ENCODE measurements around the gene EFNB2. TPM values are rescaled to one million over a fixed set of nuclear protein-coding genes. Genes with fewer than 3 reads are reported as not detected.

The EFNB2 gene
- total and polyA plus RNA-seq, 2 donors (not counting 3 experiments of a cell fraction or from before 2014, with no cell fraction given) = 50.4 to 69.5 TPM

DNA sequence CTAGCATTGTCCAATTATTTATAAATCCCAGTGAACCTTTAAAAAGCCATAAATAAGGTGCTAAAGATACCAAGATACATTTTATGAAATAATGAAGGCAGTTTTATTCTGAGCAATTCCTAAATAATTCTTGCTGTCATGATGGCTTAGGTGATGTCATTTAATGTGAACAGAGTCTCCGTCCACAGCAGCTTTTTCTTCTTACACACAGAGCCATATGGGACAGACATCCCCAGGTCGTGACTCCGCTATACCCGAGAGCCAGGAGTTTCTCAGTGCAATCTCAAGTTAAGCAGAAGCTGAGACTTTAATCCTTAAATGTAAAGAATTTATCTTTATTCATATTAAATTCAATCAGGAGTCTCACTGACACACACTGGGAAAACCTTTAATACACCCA is 29.7 kb downstream of the EFNB2 start:
- no peak for DNase-seq (ENCODE audit: low read depth, low spot score)
- H3K4me2 ChIP-seq (ENCODE audit: insufficient read depth, low read length) = no peak overlapping the region
- FAIRE-seq = no peak
- no peak overlapping the region for H3K4me3 ChIP-seq (replicated peaks in 1 of 3; ENCODE audit: insufficient read depth in 1 of 3, low read depth in 1 of 3, low read length in 3 of 3)
- H3K9me3 ChIP-seq (replicated peaks; ENCODE audit: control insufficient read depth, insufficient read depth, low read length) = no peaks in the 10 kb centered on the region
- no peak overlapping the region for H2AFZ ChIP-seq (ENCODE audit: low read depth, low read length)
- no peaks in the 10 kb centered on the region for H3K27me3 ChIP-seq (ENCODE audit: control insufficient read depth in 2 of 2, insufficient read depth in 2 of 2, low read length in 2 of 2)
- H3K36me3 ChIP-seq (ENCODE audit: control insufficient read depth in 2 of 2, extremely low read depth in 1 of 2, insufficient read depth in 2 of 2, low read length in 2 of 2) = peaks cover 7 to 11% of the 10 kb centered on the region in 2 experiments
- intact Hi-C loops (cut with micrococcal nuclease) (no loop called here), dilution Hi-C loops (cut with MboI; ENCODE audit: extremely low pct_ligation_motif_present, low sequenced_read_pairs) (no loop called here)
- H3K9ac ChIP-seq (replicated peaks; ENCODE audit: extremely low read depth, insufficient read depth, low read length) = no peak overlapping the region
- peaks cover 14% of the 10 kb centered on the region for H3K4me1 ChIP-seq (ENCODE audit: control insufficient read depth, extremely low read depth, insufficient read depth, low read length)
- no peak overlapping the region for H3K27ac ChIP-seq (ENCODE audit: insufficient read depth, low read depth, low read length)
- ChIA-PET CTCF (interaction anchor here (0.8 to 1.0 kb wide), 2 partner anchors 10 to 16 kb away, joined by 3 read pairs; no protein-coding TSS in a partner anchor), POLR2A (no interaction called here)
- no peak for TF ChIP-seq FOS (IDR thresholded peaks at IDR 0.05; ENCODE audit: borderline replicate concordance, insufficient read depth, low read length)
- no peak for TF ChIP-seq GATA2 (IDR thresholded peaks at IDR 0.05; ENCODE audit: insufficient read depth, insufficient read length, low read depth, low read length)
- TF ChIP-seq, protein P1, sequence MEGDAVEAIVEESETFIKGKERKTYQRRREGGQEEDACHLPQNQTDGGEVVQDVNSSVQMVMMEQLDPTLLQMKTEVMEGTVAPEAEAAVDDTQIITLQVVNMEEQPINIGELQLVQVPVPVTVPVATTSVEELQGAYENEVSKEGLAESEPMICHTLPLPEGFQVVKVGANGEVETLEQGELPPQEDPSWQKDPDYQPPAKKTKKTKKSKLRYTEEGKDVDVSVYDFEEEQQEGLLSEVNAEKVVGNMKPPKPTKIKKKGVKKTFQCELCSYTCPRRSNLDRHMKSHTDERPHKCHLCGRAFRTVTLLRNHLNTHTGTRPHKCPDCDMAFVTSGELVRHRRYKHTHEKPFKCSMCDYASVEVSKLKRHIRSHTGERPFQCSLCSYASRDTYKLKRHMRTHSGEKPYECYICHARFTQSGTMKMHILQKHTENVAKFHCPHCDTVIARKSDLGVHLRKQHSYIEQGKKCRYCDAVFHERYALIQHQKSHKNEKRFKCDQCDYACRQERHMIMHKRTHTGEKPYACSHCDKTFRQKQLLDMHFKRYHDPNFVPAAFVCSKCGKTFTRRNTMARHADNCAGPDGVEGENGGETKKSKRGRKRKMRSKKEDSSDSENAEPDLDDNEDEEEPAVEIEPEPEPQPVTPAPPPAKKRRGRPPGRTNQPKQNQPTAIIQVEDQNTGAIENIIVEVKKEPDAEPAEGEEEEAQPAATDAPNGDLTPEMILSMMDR (IDR thresholded peaks at IDR 0.05; ENCODE audit: extremely low read depth in 1 of 2, insufficient read depth in 1 of 2, low read depth in 1 of 2, low read length in 2 of 2) = no peak
- TF ChIP-seq, protein P2, sequence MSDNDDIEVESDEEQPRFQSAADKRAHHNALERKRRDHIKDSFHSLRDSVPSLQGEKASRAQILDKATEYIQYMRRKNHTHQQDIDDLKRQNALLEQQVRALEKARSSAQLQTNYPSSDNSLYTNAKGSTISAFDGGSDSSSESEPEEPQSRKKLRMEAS (IDR thresholded peaks at IDR 0.05; ENCODE audit: insufficient read depth, insufficient read length) = no peak
- TF ChIP-seq POLR2AphosphoS5 (IDR thresholded peaks at IDR 0.05; ENCODE audit: insufficient read depth, low read depth, low read length) = no peak
- TF ChIP-seq POLR2A (IDR thresholded peaks at IDR 0.05; ENCODE audit: low read depth, low read length) = no peak
- TF ChIP-seq JUN (IDR thresholded peaks at IDR 0.05; ENCODE audit: borderline replicate concordance, insufficient read depth, insufficient read length, low read depth) = no peak
- no peak for TF ChIP-seq MYC (IDR thresholded peaks at IDR 0.05; ENCODE audit: low read depth, low read length)
- no peak for TF ChIP-seq EZH2 (IDR thresholded peaks at IDR 0.05; ENCODE audit: borderline replicate concordance, low read depth, low read length, severe bottlenecking)
- H4K20me1 ChIP-seq (replicated peaks; ENCODE audit: control insufficient read depth, extremely low read depth, insufficient read depth, low read length) = no peaks in the 10 kb centered on the region
- BruUV-seq (replicated peaks) = no TSS peak
- no peaks in the 10 kb centered on the region for H3K9me1 ChIP-seq (replicated peaks; ENCODE audit: control insufficient read depth, extremely low read depth, insufficient read depth, low read length)
- peaks cover 8% of the 10 kb centered on the region for H3K79me2 ChIP-seq (ENCODE audit: control insufficient read depth, insufficient read depth, low read length)
